Peyer's patch (tissue), 4 donors: Measurements from ENCODE around the gene MAN1A1.

ENCODE experiments used
- CTCF ChIP-seq, 6 experiments: fragments of 450-650 bp in 4 of 6; fragments of 200-600 bp in 2 of 6; sonication (generic) in 1 of 6; IDR thresholded peaks; one replicate each; pipeline ENCODE4 v1.5.1; 2017 to 2019; ENCODE audit warnings: antibody characterized with exemption in 6 of 6, mild to moderate bottlenecking in 3 of 6, moderate library complexity in 1 of 6
- POLR2A ChIP-seq, 2 donors: fragments of 450-650 bp; IDR thresholded peaks; one replicate each; pipeline ENCODE4 v1.5.1; 2017; ENCODE audit warnings: antibody characterized with exemption in 2 of 2, mild to moderate bottlenecking in 2 of 2, moderate library complexity in 2 of 2

- TF ChIP-seq CTCF (IDR thresholded peaks at IDR 0.05) (no peak), POLR2A (IDR thresholded peaks at IDR 0.05) (no peak)
Observed at GRCh38 chr6:119193707-119194106, 155.9 kb downstream of the MAN1A1 start.
